Inflammatory macrophage (primary cell): ENCODE results near the gene KIAA0753.
A peak's percentile ranks its signal among the peaks of the same experiment; 100 is the strongest.
"Not testable (repeated sequence)": the region's sequence is repeated elsewhere in the genome, so short reads cannot be mapped to it uniquely, and the experiment has no call there.

Experiments used
- DNase-seq, 2 donors: peaks; one replicate each; pipeline ENCODE4 v3.0.0-alpha.2; 2020 to 2022

Gene KIAA0753

GRCh38 chr17:6668727-6669425 is 28.4 kb upstream of the KIAA0753 start:
- DNase-seq, result no peak

DNA sequence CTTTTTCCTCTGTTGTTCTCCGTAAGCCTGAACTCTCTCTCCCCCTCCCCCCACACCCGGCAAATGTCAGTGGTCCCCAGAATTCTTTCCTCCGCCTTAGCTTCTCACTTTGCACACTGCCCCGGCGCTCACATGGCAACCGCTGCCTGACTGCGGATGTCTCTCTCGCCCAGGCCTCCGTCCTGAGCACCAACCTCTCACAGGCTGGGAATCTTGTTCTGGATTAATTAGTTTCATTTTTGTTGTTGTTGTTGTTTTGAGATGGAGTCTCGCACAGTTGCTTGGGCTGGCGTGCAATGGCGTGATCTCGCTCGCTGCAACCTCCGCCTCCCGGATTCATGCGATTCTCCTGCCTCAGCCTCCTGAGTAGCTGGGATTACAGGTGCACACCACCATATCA is 27.7 kb upstream of the KIAA0753 start:
- no peak for DNase-seq

GRCh38 chr17:6667516-6667915 is 27.0 kb upstream of the KIAA0753 start:
- no peak for DNase-seq

GRCh38 chr17:6666557-6666956 is 26.0 kb upstream of the KIAA0753 start:
- DNase-seq, result no peak

DNA sequence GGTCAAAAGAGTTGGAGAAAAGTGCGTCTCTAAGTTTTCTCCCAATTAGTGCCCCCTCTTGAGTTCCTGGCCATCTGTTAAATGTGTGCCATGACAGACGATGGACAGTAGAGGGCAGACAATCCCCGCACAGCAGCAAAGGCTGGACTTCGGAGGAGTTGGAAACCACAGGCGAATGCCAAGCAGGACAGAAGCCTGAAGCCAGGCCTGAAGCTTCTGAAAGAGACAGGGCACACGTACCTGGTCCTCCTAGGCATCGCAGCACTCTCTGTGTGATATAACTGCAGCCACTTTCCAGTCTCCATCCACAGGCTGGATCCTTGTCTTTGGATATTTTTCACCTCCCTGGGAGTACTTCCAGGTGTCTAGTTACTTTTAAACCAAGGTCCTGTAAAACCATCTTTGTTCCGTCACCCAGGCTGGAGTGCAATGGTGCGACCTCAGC is 25.6 kb upstream of the KIAA0753 start:
- DNase-seq, result peak; percentile 77 to 85

GRCh38 chr17:6663200-6663599 is 22.7 kb upstream of the KIAA0753 start:
- DNase-seq, result not testable (repeated sequence)

DNA sequence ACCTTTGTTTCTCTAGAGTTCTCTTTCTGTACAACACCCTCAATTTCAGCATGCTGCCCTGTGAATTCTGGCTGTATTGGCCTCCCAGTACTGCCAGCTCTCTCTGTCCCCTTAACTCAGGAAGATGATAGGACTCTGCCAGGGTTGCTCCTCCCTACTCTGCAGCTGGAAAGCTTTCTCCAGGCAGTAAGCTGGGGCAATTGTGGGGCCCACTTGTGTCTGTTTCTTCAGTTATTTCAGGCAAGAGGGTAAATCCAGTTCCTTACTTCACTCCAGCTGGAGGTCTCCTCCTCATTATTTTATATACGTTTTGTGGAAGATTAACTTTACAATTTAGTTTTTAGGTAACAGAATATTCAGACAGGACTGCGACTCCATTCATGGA is 20.9 kb upstream of the KIAA0753 start:
- DNase-seq, result peak in 1 of 2 donors; percentile 16

DNA sequence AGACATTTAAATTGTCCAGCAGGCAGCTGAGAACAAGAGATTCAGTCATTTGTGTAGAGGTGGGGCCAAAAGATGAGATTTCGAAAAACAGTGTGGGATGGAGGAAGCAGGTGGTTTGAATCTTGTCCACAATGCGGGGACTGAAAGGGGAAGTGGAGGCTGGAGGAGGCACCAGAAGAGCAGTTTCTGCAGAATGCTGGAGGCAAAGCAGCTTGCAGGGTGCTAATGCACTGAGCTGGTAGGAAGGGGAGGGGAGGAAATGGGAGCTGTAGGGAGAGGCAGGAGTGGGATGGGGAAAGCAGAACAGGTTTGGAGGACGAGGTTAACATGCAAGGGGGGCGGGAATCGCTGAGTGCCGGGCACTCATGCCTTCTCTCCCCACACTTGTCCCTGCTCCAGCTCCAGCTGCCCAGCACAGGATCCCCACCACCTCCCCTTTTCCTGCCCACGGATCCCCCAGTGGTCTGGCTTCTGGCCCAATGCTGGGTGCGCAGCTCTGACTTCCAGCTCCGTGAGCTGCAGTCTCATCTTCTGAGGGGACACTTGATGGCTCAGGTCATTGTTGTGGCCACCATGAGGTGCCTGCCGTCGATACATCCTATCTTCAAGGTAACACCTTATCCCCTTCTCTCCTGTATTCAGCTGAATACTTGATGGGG is 20.4 kb upstream of the KIAA0753 start:
- DNase-seq, result peak; percentile 91 to 92

GRCh38 chr17:6660101-6660500 is 19.6 kb upstream of the KIAA0753 start:
- peak; percentile 66 to 78 for DNase-seq

DNA sequence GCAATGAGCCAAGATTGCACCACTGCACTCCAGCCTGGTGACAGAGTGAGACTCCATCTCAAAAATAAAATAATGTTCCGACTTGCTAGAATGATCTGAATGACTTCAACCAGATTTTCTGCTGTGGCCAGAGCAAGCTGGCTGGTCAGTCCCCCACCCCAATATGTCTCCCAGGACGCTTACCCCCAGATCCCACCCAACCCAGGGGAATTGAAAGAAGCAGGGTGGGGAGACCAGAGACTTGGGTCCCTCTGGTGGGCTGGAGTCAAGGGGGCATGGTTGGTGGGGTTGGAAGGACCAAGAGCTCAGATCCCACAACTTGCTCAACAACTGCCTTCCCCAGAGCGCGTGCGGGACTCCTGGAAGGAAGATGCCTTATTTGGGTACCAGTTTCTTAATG is 17.9 kb upstream of the KIAA0753 start:
- not testable (repeated sequence) for DNase-seq

DNA sequence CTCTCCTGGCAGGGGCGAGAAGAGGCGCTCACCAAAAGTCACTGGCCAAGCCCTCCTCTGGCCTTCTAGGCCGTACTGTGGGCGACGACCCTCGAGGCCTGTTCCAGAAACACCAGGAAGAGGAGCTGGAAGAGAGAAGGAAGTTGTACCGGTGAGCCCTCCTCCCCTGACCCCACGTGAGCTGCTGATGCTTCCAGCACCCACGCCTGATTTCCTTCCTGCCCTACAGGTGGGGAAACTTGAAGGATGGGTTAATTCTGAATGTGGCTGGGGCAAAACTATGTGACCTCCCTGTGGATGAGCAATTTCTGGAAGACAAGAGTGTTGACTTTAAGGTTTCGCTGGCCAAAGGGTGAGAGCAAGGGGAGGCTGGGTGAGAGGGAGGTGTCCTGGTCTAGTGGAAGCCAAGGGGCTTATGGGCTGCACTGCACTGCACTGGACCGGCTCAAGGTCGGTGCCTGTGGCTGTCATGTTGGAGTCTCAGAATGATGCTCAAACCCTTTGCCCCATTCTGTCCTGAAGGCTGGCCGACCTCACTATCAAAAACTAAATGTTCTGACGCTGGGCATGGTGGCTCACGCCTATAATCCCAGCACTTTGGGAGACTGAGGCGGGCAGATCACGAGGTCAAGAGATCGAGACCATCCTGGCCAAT is 17.2 kb upstream of the KIAA0753 start:
- DNase-seq, result no peak

DNA sequence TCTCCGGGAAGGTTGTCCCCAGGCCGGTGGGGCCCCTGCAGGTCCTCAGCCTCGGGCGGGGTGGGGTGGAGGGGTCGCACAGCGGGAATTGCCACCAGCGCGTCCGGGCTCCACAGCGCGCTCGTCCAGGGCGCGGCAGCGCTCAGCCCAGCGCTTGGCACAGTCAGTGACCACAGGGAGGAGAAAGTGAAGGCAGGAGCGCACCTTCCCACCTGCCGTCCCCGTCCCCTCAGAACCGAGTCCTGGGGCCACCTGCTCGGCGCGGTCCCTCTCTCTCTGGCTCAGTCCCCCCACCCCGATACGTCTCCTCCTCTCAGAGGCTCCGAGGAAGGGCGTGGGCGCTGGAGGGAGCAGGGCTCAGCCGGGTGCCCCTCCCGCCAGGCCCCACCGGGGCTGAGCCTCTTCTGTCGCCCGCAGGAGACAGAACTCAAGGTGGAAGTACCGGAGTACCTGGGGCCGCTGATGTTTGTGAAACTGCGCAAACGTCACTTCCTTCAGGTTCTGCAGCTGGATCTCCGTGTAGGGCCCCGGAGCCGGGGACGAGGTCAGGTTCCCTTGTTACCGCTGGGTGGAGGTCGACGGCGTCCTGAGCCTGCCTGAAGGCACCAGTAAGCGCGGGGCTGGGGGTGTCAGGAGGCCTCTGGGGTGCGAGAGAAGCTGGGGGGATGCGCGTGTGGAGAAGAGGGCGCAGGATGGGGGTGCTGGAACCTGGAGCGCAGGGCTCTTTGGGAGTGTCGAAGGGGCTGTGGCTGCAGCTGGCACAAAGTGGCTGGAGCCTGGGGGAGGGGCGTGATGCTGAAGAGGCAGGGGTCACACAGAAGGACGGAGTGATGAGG is 16.5 kb upstream of the KIAA0753 start:
- not testable (repeated sequence) for DNase-seq

DNA sequence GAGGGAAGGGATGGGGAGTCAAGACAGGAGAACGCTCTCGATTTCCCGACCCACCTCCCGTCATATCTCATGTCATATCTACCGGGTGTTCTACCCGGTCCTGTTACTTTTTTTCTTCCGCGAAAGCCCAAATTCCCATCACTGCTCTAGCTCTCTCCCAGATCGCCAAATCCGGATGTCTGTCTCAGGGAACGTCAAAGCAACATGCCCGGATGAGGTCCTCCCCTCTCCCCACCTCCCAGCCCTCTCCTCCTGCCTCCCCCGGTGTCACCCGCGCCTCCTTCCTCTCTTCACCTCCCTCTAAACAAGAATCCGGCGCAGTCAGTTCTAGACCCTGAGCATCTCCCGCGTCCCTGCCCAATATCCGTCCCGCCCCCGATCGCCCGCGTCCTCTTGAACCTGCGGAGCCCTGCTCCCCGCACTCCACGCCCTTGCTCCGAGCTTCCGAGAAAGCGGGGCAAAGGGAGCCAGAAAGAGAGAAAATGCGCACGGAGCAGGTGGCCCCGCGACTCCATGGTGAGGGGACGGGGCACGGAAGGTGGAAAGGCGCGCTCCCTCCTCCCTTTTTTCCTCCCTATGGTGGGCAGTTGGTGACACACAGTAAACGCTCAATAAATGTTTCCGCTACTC is 15.3 kb upstream of the KIAA0753 start:
- not testable (repeated sequence) for DNase-seq

- peak in 1 of 2 donors; percentile 51 for DNase-seq
Measured at GRCh38 chr17:6654841-6655731, 14.6 kb upstream of the KIAA0753 start.

DNA sequence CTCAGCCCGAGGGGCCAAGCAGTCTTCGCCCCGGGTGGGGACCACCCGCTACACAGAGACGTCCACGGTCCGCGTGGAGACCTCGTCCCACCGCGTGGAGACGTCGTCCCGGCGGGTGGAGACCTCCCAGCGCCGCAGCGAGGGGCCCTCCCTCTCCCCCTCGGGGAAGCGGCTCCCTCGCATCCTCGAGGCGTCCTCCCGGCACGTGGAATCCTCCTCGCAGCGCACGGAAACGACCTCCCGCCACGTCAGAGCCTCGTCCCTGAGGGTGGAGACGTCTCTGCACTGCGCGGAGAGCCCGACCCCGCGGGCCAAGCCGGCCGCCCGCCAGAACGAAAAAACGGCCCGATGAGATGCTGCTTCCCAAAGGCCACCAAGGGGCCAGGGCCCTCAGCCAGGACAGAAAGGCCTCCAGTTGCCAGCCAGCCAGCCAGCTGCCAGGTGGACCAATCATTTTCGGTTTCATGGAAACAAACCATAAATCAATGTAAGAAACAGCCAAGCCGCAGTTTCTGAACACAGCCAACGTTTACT is 11.5 kb upstream of the KIAA0753 start:
- peak in 1 of 2 donors; percentile 14 for DNase-seq

DNA sequence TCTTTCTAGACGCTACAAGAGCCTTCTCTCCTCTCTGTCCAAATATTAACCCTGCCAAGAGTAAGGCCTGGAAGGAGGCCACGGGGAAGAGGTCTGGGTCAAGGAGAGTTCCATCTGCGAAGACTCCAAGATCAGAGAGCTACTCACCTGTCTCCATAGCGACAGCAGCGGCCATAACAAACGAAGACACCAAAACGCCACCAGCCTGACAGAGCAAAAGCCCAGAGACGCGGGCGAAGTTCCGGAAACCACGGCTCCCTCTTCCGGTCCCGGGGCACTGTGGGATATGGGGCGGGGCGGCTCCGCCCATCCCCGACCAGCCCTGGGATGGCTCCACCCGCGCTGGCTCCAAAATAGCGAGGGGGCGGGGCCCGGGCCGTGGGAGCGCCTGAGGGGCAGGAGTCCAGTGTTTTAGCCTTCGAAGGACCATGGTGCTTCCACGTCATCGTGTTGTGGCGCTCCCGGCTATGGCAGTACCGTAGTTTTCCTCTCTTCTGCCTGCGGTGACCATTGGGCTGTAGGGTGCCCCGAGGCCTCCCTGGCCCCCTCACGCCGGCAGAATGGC is 10.9 kb upstream of the KIAA0753 start, which contains the start of the genes C17orf100 and MED31:
Gene C17orf100, plus strand, starts transcription at position 409 of the 565 bp plus-strand sequence. Its CDS starts 152 bp downstream, at position 561.
Gene MED31, minus strand, starts transcription at position 252 of the 565 bp plus-strand sequence. Its CDS starts 77 bp downstream, at position 175.
- DNase-seq, result peak; percentile 97 to 98

- DNase-seq, result peak; percentile 17 to 31
Measured at GRCh38 chr17:6648181-6648580, 7.7 kb upstream of the KIAA0753 start.

DNA sequence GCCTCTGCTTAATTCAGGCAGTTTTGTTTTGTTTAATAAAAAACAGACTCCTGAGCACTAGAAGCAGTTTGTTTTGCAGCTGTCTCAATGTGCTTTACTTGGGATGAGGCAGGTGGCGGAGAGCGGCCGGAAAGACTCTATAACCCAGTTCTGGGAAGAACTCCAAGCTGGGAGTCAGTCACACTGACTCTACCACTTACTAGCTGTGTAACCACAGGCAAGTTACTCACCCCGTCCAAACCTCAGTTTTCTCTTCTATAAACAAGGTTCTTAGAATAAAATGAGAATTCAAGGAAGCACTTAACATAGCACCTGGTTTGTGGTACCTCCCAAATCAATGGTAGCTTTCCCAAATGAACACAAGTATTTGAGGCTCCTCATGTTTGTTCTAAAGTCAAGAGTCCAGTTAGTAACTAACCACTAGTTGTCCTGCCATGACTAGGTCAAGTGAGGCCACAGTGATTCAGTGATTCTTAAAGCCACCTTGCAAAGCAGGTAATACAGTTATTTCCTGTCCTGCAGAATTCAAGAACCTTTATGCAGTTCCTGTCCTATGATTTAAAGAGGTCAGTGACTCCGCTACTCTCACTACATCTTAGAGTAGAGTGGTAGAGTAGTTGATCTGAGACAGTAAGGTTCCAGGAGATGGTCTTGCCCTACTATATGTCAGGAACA is 3.1 kb upstream of the KIAA0753 start:
- DNase-seq, result no peak

DNA sequence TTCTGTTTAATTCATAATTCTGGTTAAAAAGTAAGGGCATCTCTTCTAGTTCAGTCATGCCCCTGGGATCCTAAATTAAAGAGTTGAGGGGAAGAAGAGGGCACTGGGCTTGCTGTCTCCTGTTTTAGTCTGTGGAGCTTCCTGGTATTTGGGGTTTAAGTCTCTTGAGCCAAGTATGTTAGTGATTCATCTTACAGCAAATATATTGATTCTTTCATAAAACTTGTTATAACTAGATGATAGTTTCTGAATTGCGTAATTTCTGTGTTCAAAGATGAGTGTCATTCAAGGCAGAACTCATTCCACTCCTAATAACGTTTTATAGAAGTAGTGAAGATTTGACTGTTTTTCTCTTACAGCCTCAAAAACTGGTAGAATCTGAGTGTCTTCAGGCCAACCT is 2.1 kb upstream of the KIAA0753 start:
- DNase-seq, result no peak
